HG03159 (cell line): ENCODE data around the gene CLCN7.

Experiments used
- ATAC-seq: cut with Tn5 transposase; IDR thresholded peaks from one replicate; pipeline ENCODE4 v1.9.1; 2021; ENCODE audit warnings: mild to moderate bottlenecking, moderate library complexity; ENCODE audit not compliant: unreplicated experiment

CLCN7 gene

DNA sequence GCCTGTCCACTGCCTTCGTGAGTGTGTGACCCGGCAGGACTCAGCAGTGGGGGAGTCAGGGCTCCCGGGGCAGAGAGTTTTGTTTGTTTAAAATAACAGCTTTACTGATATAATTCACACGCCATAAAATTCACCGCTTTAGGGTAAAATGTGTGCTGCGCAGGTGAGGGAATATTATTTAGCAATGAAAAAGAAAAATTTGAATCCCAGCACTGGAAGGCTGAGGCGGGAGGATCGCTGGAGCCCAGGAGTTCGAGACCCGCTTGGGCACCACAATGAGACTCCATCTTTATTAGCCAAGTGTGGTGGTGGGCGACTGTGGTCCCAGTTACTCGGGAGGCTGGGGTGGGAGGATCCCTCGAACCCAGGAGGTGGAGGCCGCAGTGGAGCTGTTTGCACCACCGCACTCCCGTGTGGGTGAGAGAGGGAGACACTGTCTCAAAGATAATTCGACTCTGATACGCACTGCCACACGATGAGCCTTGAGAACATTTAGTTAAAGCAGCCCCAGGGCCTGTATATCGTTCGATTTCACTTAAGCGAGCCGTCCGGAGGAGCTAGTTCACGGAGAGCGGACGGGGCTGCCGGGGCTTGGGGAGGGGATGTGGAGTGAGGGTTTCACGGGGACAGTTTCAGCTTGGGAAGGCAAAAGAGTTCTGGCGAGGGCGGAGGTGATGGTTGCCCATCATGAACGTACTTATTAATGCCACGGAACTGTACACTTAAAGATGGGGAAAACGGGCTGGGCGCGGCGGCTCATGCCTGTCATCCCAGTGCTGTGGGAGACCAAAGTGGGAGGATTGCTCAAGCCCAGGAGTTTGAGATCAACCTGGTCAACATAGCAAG is 28.5 kb upstream of the CLCN7 start:
- ATAC-seq: no peak

DNA sequence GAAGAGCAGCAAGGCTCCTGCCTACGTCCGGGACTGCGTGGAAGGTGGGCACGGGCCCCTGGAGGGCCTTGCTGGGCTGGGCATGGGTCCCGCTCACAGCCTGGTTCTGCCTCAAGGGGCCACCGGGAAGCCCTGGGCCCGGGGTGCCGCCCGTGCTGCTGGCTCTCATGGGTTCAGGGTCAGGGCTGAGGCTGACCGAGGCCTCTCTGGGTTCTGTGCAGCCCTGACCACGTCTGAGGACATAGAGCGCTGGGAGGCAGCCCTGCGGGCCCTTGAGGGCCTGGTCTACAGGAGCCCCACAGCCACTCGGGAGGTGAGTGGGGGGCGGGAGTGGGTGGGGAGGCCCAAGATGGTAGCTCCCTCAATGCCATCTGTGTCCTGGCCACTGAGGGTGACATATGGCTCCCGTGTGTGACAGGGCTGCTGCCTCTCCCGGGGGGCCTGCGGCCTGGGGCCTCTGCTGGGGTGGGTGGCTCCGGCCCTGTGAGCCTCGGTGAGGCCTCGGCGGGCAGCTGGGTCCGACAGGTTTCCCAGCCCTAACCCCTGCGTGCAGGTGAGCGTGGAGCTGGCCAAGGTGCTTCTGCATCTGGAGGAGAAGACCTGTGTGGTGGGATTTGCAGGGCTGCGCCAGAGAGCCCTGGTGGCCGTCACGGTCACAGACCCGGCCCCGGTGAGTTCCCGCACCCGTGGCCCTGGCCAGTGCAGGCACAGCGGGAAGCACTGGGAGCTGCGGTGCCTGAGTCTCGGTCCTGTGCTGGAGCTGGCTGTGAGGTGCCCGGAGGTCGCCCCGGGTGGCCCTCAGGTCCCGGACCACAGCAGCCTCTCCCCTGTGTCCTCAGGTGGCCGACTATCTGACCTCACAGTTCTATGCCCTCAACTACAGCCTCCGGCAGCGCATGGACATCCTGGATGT is 27.5 kb upstream of the CLCN7 start:
- ATAC-seq: no peak

- no peak for ATAC-seq
These were observed 26.8 kb upstream of the CLCN7 start for GRCh38 chr16:1501630-1502029.

GRCh38 chr16:1500465-1501150 is 25.8 kb upstream of the CLCN7 start:
- no peak for ATAC-seq

GRCh38 chr16:1499756-1500464 is 25.1 kb upstream of the CLCN7 start:
- ATAC-seq: no peak

DNA sequence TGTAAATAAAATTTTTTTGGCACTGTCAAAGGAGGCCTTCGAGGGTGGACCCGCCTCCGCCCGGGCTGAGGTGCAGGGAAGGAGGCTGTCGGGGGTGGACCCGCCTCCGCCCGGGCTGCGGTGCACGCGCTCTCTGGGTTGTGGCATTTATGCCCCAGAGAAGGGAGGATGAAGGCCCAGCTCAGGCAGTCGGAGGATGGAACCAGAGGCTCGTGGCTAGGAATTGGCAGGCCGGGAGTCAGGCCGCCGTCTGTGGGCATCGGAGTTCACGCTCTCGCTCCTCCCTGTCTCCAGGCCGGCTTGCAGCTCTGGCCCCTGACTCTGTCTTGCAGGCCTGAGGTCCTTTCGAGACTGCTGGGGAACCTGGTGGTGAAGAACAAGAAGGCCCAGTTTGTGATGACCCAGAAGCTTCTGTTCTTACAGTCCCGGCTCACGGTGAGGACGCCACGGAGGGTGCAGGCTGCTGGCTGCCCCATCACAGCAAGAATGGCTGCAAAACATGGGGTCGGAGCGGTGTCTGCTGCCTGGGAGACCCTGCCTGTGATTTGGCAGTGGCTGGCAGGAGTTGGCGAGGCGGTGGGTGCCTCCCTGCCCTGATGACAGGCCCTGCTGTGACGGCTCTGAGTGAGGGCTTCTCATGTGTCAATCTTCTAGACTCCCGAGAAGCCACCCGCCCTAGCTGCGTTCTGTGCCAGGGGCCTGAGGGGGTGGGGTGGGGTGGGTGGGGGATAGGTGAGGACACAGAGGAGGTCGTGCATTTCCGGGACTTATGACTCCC is 24.3 kb upstream of the CLCN7 start:
- ATAC-seq: no peak

DNA sequence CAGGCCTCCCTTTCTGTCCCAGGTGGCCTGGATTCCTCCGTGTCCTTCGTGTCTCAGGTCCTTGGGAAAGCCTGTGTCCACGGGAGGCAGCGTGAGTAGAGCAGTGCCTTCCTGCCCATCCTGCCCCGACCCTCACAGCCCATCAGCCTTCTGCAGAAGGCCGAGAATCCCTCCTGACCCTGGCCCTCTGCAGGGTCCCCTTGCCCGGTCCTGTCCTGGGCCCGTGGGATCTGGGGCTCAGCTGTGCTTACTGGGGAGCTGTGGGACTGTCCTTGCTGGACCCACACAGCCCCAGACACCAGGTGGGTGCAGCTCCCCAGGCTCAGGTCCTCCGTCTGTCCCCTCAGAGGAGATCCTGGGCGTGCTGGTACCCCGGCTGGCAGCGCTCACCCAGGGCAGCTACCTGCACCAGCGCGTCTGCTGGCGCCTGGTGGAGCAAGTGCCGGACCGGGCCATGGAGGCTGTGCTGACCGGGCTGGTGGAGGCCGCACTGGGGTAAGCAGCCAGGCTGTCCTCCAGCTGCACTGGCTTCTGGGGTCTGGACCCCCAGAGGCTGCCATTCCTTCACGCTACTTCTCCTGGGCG is 22.3 kb upstream of the CLCN7 start:
- no peak for ATAC-seq

DNA sequence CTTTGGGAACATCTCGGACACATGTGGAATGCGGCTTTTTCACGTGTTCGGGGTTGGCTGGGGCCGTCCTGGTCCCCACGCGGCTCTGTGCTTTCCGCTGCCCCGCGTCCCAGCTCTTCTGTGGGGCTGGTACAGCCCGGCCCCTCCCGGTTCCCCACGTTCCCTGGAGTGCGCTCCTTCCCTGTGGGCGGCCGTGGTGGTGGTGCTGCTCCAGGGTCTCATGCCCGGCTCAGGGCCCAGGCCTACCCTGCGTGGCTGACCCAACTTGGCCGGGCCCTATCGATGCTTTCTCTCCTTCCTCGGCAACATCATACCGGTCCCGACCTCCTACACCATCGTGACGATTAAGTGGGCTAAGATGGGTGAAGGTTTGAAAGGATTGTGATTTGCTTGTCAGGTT is 21.6 kb upstream of the CLCN7 start:
- ATAC-seq: no peak

GRCh38 chr16:1495889-1496262 is 21.0 kb upstream of the CLCN7 start:
- ATAC-seq: no peak

- ATAC-seq: no peak
These were observed 20.5 kb upstream of the CLCN7 start for GRCh38 chr16:1495211-1495888.

GRCh38 chr16:1494711-1495110 is 19.9 kb upstream of the CLCN7 start:
- ATAC-seq: no peak

GRCh38 chr16:1494129-1494640 is 19.4 kb upstream of the CLCN7 start:
- no peak for ATAC-seq

DNA sequence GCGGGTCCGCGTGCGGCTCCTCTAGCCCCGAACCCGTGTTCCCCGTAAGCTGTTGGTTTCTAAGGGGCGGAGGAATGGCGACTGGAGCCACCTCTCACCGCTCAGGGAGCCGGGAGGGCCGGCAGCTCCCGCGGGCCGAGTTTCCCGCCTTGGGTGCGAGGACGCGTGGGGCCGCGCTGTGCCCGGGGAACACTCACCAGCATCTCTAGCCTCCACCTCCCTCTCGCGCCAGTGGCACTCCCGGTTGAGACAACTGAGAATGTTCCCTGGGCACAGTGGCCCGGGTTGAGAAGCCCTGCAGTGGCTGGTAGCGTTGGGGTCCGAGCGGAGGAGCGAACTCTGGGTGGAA is 18.9 kb upstream of the CLCN7 start:
- ATAC-seq: peak; percentile 16

- peak; percentile 70 for ATAC-seq
These were observed 18.3 kb upstream of the CLCN7 start, which contains the start of gene TELO2 for GRCh38 chr16:1492923-1493745. TELO2 (plus strand) TSS chr16:1493360; CDS start chr16:1494282, 922 bp downstream.

GRCh38 chr16:1492082-1492922 is 17.5 kb upstream of the CLCN7 start:
- no peak for ATAC-seq

GRCh38 chr16:1491327-1491726 is 16.5 kb upstream of the CLCN7 start:
- no peak for ATAC-seq

- no peak for ATAC-seq
These were observed 14.2 kb upstream of the CLCN7 start for GRCh38 chr16:1489077-1489476.
